ENCODE results near the gene CEMIP. TPM values are rescaled to one million over a fixed set of nuclear protein-coding genes. Genes with fewer than 3 reads are reported as not detected.

CEMIP gene
- total RNA-seq, 1 experiment from 2014 or later, result 7.3 TPM

DNA sequence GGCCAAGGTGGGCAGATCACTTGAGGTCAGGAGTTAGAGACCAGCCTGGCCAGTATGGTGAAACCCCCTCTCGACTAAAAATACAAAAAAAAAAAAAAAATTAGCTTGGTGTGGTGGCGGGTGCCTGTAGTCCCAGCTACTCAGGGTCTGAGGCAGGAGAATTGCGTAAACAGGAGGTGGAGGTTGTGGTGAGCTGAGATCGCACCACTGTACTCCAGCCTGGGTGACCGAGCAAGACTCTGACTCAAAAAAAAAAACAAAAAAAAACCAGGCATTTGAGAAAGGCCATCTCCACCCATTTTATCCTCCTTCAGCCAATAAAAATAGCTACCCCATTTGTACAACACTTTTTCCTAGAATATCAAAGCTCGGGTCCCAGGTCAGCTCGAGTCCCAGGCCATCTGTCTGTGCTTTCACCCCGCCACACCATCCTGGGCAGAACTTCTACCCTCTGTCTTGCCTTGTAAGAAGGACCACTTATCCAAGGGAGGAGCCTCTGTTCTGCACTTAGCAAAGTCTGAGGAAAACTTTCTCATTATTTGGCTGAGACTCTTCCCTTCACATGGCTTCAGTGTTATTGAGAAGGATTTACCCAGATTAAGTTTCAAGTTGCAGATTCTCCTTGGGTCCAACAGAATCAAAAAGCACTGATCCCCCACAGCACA is 111.3 kb downstream of the CEMIP start:
- no peak for DNase-seq (ENCODE audit: low spot score)

DNA sequence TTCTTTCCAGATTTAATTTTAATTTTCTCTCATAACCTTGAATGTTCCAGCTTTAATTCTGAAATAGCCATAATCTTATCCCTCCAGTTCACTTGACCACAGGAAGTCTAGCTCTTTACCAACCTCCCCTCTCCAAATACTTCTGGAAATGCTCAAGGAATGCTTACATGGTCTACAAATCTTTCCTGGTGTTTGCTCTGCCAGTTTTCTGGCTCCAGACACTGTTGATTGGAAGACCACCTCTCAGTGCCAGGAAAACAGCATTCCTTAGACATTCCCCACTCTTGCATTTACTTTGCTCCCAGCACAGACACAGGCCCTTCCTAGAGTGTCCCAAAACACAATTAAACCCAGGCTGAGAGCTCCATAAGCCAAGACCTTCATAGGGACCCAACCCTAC is 111.8 kb downstream of the CEMIP start:
- no peak for DNase-seq (ENCODE audit: low spot score)

DNA sequence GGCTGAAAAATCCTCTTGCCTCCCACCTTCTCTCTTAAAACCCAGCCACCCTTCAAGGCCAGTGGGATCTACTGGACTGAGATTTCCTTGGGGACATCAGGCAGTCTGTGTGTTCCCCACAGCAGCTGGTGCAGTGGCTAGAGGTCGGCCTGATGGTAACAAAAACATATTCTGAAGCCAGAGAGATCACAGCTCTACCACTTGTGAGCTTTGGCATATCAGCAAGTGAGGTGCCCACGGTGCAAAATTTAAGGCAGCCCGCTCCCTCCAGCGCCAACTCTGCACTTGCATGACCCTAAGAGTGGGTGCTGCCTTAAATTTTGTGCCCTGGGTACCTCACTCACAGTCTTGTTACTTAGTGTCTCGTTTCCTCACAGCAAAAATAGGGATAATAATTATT is 113.2 kb downstream of the CEMIP start:
- DNase-seq (ENCODE audit: low spot score), result no peak

DNA sequence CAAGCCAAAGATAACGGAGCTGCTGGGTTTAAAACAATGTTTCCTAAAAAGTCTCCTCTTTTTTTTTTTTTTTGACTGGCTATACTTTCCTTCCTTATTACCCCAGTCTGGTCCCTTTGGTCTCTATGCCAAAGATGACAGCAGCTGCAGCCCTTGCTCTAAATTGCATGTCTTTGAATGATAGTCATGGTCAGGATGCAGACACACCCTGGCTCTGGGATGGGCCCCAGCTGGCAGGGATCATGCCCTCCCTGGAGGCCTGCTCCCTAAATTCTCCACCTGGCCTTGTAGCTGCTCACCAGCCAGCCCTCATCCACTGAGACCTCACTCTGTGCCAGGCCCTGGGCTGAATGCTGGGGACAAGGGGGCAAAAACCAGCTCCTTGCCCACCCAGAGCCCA is 114.6 kb downstream of the CEMIP start:
- DNase-seq (ENCODE audit: low spot score), result no peak

DNA sequence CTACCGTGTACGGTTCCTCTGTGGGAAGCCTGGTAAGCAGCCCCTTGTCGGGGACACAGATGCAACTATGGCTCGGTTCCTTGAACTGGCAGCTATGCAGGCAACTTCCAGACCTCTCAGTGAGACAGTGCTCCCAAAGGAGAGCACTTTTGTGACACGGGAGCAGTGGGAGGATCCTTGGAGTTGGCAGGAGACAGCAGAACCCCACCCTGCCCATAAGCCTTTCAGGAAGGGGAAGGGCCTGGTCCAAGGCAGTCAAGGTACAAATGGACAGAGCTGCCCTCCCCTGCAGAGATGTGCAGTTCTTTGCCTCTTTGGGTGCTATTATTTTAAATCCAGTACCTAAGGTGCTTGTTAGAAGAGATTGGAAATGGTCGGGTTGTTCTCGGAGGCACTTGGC is 115.9 kb downstream of the CEMIP start:
- no peak for DNase-seq (ENCODE audit: low spot score)

DNA sequence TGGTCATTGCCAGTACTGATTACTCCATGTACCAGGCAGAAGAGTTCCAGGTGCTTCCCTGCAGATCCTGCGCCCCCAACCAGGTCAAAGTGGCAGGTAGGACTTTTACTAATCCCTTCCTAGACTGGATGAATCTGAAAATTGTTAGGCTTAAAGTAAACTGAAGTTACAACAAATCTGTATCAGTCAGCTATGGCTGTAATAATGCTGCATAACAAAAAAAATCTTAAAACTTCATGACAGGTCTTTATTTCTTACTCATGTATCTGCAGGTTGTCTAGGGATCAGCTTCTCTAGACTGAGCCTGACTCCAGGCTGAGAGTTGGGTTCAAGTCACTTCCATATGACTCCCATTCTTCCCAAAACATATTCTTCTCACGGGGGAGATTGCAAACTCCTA is 116.8 kb downstream of the CEMIP start:
- no peak for DNase-seq (ENCODE audit: low spot score)

DNA sequence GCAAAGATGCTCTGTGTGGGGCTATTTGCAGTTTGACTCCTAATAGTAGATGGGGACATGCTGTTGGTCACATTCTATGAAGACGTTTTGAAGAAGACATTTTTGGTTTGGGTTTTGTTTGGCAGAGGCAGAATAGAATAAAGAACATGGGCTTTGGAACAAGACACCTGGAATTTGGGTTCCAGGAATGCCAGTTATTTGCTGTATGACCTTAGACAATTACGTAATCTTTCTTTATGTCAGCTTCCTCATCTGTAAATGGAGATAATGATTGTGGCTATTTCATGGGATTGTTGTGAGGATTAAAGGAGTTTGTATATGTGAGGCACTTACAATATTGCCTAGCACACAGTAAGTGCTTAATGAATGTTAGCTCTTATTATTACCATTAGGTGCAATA is 118.9 kb downstream of the CEMIP start:
- no peak for DNase-seq (ENCODE audit: low spot score)

DNA sequence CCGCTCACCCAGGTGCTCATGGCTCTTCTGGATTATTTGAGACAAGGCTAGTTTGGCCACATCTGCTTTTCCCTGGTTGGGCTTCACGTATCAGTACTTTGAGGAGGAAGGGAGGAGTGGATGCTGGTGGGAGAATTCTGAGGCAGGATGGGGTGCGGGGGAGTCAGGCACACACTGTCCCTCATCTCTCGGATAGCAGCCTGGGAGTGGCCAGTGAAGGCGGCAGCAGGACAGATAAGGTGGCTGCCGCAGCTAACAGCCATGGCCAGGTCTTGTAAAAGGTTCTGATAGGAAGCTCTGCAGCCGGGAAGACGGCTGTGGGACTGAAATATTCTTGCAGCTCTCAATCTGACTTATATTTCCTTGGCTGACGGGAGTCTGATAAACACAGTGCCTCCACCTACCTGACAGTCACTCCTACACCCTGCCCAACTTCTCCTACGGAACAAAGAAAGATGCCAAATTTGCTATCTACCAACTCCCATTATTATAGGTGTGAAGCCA is 123.2 kb downstream of the CEMIP start:
- no peak for DNase-seq (ENCODE audit: low spot score)

DNA sequence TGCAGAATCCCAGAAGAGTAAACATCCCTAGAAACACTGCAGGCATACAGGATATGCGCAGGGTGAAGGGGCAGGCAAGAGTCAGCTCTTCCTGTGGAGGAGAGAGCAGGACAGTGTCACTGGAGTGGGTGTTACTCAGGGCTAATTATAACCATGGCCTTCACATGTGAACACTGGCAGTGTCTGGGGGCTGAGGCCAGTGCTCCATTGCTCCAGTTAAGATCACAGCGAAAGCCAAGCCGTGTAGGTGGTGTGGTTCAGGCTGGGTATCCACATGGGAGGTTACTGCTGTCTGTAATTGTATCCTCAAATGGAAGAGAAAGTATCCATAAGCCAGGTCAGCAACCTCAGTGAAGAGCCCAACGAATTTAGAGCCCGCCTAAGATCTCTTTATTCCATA is 125.8 kb downstream of the CEMIP start:
- no peak for DNase-seq (ENCODE audit: low spot score)

DNA sequence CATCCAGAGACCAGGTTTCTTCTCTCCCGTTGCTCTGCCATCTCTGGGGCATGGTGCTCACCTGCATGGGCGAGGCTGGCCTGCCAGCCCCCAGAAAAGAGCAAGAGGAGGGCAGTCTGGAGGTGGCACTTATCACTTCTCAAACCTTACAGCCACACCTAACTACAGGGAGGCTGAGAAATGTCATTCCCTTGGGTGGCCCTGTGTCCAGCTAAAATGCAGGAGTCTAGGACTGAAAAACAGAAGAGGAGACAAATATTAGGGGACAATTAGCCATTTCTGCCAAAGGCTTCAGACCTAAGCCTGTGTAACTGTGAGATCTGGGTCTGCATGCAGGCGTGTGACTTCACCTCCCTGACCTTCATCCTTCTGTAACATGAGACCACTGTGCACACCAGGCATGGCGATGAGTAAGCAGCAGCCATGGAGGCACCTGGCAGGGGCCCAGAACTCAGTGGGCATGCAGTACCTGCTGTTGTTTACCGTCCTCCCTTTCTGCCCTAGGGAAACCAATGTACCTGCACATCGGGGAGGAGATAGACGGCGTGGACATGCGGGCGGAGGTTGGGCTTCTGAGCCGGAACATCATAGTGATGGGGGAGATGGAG is 127.1 kb downstream of the CEMIP start:
- no peak for DNase-seq (ENCODE audit: low spot score)

DNA sequence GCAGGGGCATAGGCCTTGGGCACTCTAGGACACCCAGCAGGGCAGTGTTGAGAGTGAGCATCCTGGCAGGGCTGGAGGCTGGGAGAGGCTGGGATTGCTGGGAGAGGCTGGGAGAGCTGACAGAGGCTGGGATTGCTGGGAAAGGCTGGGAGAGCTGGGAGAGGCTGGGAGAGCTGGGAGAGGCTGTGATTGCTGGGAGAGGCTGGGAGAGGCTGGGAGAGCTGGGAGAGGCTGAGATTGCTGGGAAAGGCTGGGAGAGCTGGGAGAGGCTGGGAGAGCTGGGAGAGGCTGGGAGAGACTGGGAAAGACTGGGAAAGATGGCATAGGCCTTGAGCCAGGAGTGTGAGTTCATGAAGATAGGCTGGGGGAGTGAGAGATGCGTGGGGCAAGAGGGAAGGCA is 132.7 kb downstream of the CEMIP start:
- no peak for DNase-seq (ENCODE audit: low spot score)

DNA sequence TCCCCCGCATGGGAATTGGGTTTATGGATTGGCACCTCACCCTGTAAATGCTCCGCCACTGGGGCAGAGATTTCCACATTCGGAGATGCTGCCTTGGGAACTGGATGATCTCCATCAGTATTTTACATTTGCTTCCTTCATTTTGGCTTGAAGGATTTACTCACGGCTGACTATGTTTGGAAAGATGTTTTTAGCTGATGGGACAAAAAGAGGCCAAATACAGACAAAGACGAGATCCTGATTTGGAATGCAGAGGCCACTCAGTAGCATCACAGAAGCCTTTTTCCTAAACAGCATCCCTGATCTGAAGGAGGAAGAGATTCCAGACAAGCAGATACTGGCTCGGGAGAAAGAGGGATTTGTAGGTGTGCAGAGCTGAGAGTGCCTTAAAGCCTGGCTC is 133.5 kb downstream of the CEMIP start:
- DNase-seq (ENCODE audit: low spot score), result no peak

DNA sequence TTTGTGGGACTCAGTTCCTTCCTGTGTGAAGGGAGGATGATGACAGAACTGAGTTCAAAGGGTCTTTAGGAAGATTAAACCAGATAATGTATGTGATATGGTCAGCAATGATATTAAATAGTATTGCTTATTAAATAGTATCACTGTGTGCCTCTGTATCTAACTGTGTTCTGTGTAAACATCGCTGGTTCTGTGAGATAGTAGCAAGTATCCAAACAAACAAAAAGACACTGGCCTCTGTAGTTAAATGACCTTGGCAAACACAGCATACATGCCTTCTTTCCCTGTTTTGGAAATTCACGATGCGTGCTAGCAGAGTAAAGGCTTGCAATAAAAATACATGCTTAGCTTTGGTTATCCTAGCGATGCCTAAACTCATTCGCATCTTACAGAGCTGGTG is 134.4 kb downstream of the CEMIP start:
- DNase-seq (ENCODE audit: low spot score), result no peak

DNA sequence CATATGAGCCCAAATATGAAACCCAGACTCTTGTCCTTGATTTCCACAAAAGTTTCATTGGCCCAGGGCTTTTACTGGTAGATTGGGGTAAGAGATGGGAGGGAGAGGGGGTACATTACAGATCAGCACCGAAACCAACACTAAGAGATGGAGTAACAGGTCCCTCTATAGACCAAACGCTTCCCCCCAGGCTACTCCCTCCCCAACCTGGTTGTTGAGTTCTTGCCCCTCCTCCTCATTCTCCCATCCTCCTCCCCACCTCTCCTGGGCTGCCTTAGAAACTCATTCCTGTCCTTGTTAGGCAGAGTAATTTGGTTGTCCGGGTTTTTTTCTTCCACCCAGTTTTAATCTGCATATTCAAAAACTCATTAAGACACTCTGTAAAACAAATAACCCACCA is 136.3 kb downstream of the CEMIP start:
- peak; percentile 4 for DNase-seq (ENCODE audit: low spot score)

DNA sequence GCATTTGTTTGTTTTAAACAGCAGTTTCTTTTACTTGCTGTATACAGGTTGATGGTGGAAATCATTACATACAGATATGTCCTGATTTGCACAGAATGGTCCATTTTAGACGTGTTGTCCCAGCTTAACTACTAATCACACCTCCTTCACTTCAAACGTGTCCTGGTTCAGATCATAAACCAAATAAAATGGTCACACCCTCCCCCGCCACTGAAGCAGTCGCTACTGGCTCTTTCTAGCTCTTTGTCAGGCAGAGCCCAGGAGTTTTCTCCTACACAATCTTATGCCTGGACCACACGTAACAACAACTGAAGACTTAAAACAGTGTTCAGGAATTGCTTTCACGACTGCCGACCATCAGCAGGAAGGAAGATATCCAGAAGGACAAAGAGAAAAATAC is 136.9 kb downstream of the CEMIP start:
- DNase-seq (ENCODE audit: low spot score), result no peak

DNA sequence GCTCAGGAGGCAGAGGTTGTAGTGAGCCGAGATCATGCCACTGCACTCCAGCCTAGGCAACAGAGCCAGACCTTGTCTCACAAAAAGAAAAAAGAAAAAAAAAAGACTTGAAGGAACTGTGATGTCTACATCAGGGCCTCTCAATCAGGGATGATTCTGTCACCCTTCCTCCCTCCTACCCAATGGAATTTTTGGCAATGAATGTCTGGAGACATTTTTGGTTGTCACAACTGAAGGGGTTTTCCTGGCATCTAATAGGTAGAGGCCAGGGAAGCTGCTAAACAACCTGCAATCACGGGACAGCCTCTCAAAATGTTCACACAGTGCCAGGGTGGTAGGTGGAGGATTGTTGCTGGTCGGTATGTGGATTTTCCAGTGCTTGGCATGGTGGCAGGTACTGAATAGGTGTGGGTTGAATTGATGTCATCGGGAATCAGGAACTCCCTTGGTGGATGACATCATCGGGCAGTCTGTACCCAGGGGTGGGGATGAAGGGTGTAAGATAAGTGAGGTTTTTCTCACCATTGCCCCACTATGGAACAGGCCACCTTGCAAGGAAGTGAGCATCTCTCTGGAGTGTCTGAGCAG is 139.1 kb downstream of the CEMIP start:
- no peak for DNase-seq (ENCODE audit: low spot score)

DNA sequence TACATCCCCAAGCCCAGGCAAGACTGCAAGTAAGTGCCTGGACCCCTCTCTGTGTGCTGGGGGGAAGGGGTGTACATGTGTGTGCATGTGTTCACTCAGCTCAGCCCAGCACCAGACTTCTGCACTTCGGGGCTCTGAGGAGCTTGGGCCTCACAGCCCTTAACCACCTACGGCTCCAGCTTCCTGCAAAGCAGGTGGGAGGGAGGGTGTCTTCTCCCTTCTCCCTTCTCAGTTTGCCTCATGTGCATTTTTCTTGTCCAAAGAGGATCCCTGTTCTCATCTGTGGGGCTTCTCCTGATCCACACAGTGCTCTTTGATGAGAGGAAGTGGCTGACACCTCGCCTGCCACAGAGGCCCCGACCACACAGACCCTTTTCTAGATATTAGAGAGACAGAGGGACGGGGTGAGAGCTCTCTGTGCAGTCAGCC is 141.1 kb downstream of the CEMIP start:
- DNase-seq (ENCODE audit: low spot score), result no peak

DNA sequence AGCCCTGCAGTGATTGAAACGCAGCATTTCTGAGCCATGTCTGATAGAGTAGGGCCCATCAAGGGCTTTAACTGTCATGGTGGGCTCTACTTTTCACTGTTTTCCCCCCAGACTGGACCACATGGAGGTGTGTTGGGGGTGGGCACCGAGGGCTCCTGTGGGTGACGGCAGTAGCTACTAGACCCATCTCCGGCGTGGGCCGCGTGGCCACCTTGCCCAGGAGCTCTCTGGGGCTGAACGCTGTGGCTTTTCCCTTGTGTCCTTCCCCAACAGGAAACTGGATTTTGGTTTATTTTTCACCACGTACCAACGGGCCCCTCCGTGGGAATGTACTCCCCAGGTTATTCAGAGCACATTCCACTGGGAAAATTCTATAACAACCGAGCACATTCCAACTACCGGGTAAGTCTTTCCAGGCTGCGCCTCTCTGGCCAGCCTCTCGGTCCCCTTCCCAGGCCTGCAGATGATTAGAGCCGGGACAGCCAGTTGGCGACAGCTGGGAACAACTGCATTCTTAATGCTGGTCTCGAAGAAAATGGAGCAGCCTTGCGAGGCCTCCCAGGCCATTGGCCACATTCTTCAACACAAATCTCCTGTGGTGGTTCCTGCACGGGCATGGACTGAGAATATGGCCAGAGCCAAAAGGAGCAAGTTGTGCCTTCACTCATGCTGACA is 142.7 kb downstream of the CEMIP start:
- DNase-seq (ENCODE audit: low spot score), result no peak

DNA sequence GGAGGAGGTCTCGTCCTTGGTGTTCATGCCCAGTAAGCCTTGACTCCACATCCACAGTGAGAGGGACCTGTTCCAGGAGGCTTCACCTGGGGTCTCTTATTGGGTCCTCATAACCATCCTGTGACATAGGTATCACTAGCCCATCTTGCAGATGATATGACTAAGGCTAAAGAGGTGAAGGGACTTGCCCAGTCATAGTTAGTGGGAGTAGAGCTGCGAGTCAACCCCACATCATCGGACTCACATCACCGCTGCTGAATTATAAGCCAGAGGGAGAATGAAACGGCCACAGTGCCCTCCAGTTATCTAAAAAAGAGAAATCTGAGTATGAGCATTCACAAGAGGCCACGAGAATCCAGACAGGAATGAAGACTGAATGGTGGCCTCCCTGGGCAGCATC is 144.5 kb downstream of the CEMIP start:
- DNase-seq (ENCODE audit: low spot score), result no peak

DNA sequence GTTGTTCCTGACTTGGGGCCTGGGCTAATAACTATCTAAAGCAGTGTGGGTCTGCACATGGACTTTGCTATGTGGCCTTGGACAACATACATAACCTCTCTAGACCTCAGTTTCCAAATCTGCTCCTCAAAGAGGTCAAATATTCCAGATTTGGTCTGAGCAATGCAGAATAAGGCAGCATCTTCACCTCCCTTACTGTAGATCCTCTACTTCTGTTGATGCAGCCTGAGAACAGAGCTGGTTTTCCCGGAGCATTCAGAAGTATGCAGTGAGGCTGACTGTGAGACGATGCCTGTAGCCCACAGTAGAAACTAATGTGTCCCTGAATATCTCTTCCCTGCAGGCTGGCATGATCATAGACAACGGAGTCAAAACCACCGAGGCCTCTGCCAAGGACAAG is 145.1 kb downstream of the CEMIP start:
- DNase-seq (ENCODE audit: low spot score), result no peak

DNA sequence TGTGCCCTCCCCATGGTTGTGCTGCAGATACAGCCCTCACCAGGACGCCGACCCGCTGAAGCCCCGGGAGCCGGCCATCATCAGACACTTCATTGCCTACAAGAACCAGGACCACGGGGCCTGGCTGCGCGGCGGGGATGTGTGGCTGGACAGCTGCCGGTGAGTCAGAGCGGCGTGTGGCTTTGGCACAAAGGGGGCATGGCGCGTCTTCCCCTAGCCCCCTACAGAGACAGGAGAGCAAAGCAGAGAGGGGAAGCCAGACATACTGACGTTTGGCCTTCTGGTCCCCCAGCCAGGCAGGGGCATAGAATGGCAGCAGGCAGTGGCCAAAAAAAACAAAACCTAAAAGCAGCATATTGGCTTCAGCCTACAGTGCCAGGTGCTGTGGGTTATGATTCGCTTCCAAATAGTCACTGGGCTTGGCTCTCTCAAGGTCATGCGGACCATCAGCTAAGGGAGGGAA is 146.5 kb downstream of the CEMIP start:
- DNase-seq (ENCODE audit: low spot score), result no peak

DNA sequence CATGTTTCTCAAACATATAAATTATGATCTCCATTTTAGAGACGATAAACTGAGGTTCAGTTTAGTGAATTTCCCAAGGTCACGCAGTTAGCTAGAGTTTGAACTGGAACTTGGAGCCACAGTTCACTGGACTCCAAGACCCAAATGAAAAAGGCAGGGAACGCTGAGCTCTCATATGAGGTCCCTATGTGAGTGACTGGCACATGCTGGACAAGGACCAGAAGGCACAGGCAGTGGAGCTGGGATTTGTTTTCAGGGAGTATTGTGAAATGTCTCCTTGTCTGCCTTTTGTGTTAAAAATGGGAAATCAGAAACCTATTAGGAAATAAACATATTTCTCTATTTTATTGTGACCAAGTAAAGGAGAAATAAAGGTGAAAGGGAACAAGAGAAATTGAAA is 147.0 kb downstream of the CEMIP start:
- DNase-seq (ENCODE audit: low spot score), result no peak

DNA sequence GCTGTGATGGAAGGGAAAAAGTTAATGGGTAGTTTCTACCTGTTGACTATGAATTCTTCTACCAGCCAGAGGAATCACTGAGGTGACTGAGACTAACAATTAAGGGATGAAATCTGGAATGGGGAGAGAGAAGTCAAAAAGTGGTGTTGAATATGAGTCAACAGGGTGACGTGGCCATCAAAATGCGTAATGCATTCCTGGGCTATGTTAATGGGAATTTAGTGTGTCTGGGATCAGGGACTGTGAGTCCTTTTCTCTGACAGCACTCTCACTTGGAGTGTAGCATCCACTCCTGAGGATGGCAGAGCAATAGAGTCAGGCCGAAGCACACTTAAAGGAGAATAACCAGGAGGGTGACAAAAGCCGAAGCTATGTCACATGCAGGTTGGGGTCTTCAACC is 150.1 kb downstream of the CEMIP start:
- DNase-seq (ENCODE audit: low spot score), result no peak

Measured in HT-29 (cell line).